GM21723 (cell line): ENCODE data around the gene ZNF644.
"Not testable (repeated sequence)": the region's sequence is repeated elsewhere in the genome, so short reads cannot be mapped to it uniquely, and the experiment has no call there.

Experiments
- ATAC-seq: cut with Tn5 transposase; IDR thresholded peaks from one replicate; pipeline ENCODE4 v1.9.1; 2021; ENCODE audit warnings: mild to moderate bottlenecking, moderate library complexity; ENCODE audit not compliant: unreplicated experiment

The ZNF644 gene

GRCh38 chr1:91021686-91022517, at the start of gene ZNF644:
ZNF644 (minus strand) TSS chr1:91022035; CDS start chr1:90982353, 39,682 bp downstream.
- peak; percentile 75 for ATAC-seq

DNA sequence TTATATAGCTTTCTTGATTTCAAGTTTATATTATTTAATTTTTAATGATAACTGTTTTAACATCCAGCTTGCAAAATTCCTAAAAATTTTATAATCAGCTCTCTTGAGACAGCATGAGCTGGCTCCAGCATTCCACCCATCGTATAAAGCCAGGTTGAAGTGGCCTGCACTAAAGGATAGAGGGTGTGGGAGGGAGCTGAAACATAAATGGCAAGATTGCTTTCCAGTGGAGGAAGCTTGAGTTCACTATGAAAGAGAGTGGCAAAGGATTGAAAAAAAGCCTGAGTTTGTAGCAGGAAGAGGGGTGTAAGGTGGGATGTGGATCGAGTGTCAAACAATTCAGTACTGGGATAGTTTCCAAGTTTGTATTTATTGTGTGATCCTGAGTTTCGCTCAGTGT, 48.5 kb upstream of the ZNF644 start:
- ATAC-seq: no peak

DNA sequence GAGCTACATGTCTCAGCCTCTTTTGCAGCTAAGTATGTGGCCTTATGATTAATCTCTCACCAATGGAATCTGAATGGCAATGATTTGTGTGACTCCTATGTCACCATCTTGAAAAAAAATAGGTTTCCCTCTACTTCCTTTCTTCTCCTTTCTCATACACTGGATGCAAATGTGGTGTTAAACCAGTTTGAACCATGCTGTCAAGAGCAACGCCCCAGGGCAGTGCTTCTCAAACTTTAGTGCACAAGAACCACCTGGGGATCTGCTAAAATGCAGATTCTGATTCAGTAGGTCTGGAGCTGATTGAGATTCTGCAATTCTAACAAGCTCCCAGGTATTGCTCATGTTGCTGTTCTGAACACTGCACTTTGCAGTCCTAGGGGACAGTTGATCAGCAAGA, 44.7 kb upstream of the ZNF644 start:
- ATAC-seq: no peak

DNA sequence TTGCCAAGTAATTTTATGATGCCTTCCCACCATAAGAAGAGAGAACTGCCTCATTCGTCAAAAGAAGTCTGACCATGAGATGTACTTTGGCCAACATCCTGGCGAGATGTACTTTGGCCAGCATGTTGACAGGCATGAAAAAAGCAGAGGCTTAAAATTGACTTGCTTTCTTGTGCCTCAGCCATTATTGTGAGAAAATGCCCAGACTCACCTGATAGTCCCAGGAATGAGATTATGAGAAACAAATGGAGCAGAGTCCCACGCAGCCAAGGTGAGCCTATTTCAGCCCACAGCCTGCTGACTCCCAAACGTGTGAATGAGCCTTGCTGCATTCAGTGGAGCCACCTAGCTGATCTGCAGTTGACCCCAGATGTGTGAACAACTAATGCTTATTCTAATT, 43.5 kb upstream of the ZNF644 start:
- no peak for ATAC-seq

DNA sequence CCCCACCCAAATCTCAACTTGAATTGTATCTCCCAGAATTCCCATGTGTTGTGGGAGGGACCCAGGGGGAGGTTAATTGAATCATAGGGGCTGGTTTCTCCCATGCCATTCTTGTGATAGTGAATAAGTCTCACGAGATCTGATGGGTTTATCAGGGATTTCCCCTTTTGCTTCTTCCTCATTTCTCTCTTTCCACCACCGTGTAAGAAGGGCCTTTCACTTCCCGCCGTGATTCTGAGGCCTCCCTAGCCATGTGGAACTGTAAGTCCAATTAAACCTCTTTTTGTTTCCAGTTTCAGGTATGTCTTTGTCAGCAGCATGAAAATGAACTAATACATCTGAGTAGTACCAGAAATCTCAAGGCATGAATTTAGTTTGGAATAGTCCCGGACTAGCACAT, 41.6 kb upstream of the ZNF644 start:
- not testable (repeated sequence) for ATAC-seq

GRCh38 chr1:91059157-91059556, 37.3 kb upstream of the ZNF644 start:
- no peak for ATAC-seq

DNA sequence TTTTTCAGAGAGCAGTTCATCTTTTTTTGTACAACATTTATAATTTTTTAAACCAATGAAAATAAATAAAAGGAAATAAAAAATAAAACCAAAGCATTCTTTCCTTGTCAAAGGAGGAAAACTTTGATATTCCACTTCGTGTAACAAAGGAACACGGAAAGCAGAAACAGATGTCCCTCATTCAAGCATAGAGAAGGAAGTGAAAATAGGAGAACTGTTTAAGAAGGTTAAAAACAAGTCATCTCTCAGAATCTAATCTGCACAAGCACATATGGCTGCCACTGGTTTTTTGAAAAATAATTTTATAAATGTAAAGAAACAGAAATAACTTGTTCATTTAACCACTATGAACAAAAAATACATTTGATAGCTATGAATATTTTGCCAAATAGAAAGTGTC, 35.9 kb upstream of the ZNF644 start:
- ATAC-seq: peak; percentile 55

DNA sequence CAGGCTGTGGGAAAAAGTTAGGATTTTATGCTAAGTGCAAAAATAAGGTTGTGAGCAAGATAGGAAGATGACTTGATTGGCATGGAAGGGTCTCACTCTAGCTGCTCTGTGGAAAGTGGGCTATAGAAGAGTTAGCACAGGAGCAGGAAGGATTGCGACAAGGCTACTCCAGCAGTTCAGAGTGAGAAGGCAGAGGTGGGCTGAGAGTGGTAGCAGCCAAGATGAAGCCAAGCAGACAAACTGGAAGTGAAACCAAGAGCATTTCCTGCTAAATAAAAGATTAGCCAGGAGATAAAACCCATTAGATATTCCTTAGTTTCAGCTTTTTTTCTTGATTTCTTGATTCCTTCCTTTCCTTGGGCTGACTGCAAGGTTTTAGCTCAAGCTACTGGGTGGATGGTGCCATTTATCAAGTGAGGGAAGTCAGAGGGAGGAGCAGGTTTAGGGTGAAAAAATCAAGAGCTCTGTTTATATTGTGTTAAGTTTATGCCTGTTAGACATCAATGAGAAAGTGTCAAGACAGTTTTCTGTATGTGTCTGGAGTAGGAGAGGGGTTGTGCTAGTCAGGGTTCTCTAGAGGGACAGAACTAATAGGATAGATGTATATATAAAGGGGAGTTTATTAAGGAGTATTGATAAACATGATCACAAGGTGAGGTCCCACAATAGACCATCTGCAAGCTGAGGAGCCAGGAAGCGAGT, 33.1 kb upstream of the ZNF644 start:
- peak; percentile 77 for ATAC-seq

GRCh38 chr1:91053630-91054029, 31.8 kb upstream of the ZNF644 start:
- no peak for ATAC-seq

GRCh38 chr1:91049551-91049950, 27.7 kb upstream of the ZNF644 start:
- not testable (repeated sequence) for ATAC-seq

- no peak for ATAC-seq
Observed at GRCh38 chr1:91046766-91047165, 24.9 kb upstream of the ZNF644 start.

- no peak for ATAC-seq
Observed at GRCh38 chr1:91045284-91045683, 23.4 kb upstream of the ZNF644 start.

DNA sequence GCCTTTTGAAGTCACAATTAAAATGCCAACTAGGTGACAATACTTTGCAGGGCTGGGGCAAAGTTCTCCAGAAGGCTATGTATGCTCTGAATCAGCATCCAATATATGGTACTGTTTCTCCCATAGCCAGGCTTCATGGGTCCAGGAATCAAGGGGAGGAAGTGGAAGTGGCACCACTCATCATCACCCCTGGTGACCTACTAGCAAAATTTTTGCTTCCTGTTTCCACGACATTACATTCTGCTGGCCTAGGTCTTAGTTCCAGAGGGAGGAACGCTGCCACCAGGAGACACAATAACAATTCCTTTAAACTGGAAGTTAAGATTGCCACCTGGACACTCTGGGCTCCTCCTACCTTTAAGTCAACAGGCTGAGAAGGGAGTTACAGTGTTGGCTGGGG, 22.9 kb upstream of the ZNF644 start:
- ATAC-seq: not testable (repeated sequence)

- not testable (repeated sequence) for ATAC-seq
Observed at GRCh38 chr1:91042372-91042771, 20.5 kb upstream of the ZNF644 start.

DNA sequence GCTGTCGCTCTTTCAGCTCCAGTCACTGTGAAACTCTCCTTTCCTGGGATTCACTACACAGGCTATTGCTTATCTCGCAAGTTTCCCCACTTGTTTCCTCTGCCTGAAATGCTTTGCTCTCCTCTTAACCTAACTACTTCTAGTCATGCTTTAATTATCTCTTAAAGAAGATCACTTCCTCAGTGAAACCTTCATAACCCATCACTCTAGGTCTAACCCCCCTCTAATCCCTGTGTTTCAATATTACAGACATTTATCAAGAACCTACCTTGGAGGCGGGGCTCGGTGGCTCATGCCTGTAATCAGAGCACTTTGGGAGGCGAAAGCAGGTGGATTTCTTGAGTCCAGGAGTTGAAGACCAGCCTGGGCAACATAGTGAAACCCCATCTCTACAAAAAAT, 16.7 kb upstream of the ZNF644 start:
- ATAC-seq: no peak

GRCh38 chr1:91036894-91037829, 15.3 kb upstream of the ZNF644 start:
- no peak for ATAC-seq

GRCh38 chr1:91032349-91032748, 10.5 kb upstream of the ZNF644 start:
- ATAC-seq: no peak

GRCh38 chr1:91031081-91031480, 9.2 kb upstream of the ZNF644 start:
- no peak for ATAC-seq

GRCh38 chr1:91026777-91027176, 4.9 kb upstream of the ZNF644 start:
- ATAC-seq: no peak

DNA sequence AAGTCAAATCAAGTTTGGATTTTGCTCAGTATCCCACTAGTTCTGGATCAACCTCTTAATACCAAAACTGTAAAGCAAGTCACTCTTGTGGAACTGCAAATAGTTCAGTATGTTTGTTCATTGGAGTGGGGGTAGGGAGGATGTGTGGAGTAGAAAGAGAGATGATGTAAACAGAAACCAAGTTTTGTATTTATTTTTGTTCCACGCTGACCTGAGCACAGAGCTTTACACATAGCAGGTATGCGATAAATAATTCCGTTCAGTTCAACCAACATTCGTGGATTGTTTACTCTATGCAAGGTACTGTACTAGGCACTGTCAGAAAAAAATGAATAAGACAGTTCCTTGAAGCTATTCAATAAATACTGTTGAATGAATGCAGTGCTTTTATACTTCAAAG, 4.5 kb upstream of the ZNF644 start:
- ATAC-seq: no peak

DNA sequence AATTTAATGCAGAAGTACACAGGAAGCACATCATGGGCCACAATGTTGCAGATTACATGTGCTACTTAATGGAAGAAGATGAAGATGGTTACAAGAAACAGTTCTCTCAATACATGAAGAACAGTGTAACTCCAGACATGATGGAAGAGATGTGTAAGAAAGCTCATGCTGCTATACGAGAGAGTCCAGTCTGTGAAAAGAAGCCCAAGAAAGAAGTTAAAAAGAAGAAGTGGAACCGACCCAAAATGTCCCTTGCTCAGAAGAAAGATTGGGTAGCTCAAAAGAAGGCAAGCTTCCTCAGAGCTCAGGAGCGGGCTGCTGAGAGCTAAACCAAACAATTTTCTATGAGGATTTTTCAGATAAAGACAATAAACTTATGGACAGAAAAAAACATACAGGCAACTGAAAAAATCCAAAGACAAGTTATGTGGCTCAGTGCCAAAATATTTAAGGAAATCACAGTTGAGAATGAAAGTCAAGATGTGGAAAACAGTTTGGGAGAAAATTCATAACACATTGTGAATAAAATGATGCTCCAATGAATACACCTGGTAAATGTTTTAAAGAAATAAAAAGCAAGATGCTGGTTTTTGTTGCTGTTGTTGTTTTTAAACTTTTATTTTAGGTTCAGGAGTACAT, 2.8 kb upstream of the ZNF644 start:
- ATAC-seq: no peak
